GM13976 (cell line): ENCODE data around the gene TM9SF3.
A peak's percentile ranks its signal among the peaks of the same experiment; 100 is the strongest.

Source experiments
- DNase-seq: peaks from one replicate; pipeline ENCODE4 v3.0.0; 2012; ENCODE audit warnings: low spot score
- CTCF ChIP-seq: IDR thresholded peaks from 2 replicates; pipeline ENCODE4 v1.5.1; 2012; ENCODE audit warnings: borderline replicate concordance, mild to moderate bottlenecking; ENCODE audit not compliant: insufficient read depth; ENCODE audit errors: extremely low read depth, missing control alignments, control extremely low read depth
- in situ Hi-C: fragments of 300-500 bp; cut with MboI; formaldehyde crosslinking; loops from one replicate; pipeline ENCODE4 v1.12.0; 2022; ENCODE audit warnings: low sequenced_read_pairs, mixed read lengths, inconsistent platforms; ENCODE audit not compliant: unreplicated experiment

Gene TM9SF3

GRCh38 chr10:96513698-96514561 is 72.9 kb downstream of the TM9SF3 start, which contains the start of gene TLL2:
Gene TLL2 (minus strand): TSS chr10:96513926. CDS start chr10:96513685, 241 bp downstream.
- peak; percentile 47 for TF ChIP-seq CTCF
- DNase-seq: peak; percentile 92
- in situ Hi-C loops: no loop called here

- in situ Hi-C loops: no loop called here
- no peak for DNase-seq
- no peak for TF ChIP-seq CTCF
These were observed 73.5 kb downstream of the TM9SF3 start for GRCh38 chr10:96513305-96513697.

GRCh38 chr10:96512524-96513304 is 74.1 kb downstream of the TM9SF3 start:
- TF ChIP-seq CTCF: no peak
- in situ Hi-C loops: no loop called here
- DNase-seq: peak; percentile 58

GRCh38 chr10:96511044-96511945 is 75.5 kb downstream of the TM9SF3 start:
- in situ Hi-C loops: no loop called here
- TF ChIP-seq CTCF: peak; percentile 78
- DNase-seq: peak; percentile 74

- TF ChIP-seq CTCF: no peak
- no peak for DNase-seq
- in situ Hi-C loops: no loop called here
These were observed 77.7 kb downstream of the TM9SF3 start for GRCh38 chr10:96509017-96509641.
